A673 (cell line): ENCODE measurements around the gene TLR1. TPM values are rescaled to one million over a fixed set of nuclear protein-coding genes. Genes with fewer than 3 reads are reported as not detected.
A peak's percentile ranks its signal among the peaks of the same experiment; 100 is the strongest.

Experiments
- BruUV-seq: library from RNA; stranded (reverse); fragments of 400-500 nt; replicated peaks from 2 replicates; lab custom pipeline; 2021; lab: Mats Ljungman, UMichigan
- CTCF ChIA-PET: fragments of 300-600 bp; sonication (Branson Sonifier 250); formaldehyde crosslinking; loops from one replicate; lab custom pipeline; 2022; ENCODE audit warnings: antibody characterized with exemption; lab: Charles Lee
- POLR2A ChIA-PET: fragments of 300-600 bp; sonication (Branson Sonifier 250); formaldehyde crosslinking; loops from one replicate; lab custom pipeline; 2022; ENCODE audit warnings: antibody characterized with exemption; ENCODE audit not compliant: low non-redundant PET; lab: Charles Lee
- DNase-seq: peaks from one replicate; pipeline ENCODE4 v3.0.0-alpha.2; 2015; ENCODE audit warnings: low spot score
- H3K27ac ChIP-seq: fragments of 200-600 bp; sonication (generic); 2 replicates; pipeline ENCODE4 v1.5.1; 2016; ENCODE audit warnings: mixed run types, low read depth, mild to moderate bottlenecking, mixed read lengths, antibody characterized with exemption, low read length; ENCODE audit not compliant: poor library complexity, severe bottlenecking
- H3K27me3 ChIP-seq: fragments of 200-600 bp; sonication (generic); replicated peaks from 2 replicates; pipeline ENCODE4 v1.6.1; 2017; ENCODE audit warnings: mixed run types, low read depth, mild to moderate bottlenecking, mixed read lengths, antibody characterized with exemption, low read length; ENCODE audit not compliant: insufficient read depth, poor library complexity
- H3K36me3 ChIP-seq: fragments of 200-600 bp; sonication (generic); 2 replicates; pipeline ENCODE4 v1.6.1; 2016; ENCODE audit warnings: mixed run types, mild to moderate bottlenecking, mixed read lengths, antibody characterized with exemption, low read length; ENCODE audit not compliant: insufficient read depth, poor library complexity, severe bottlenecking
- H3K4me1 ChIP-seq: fragments of 200-600 bp; sonication (generic); 2 replicates; pipeline ENCODE4 v1.6.1; 2017; ENCODE audit warnings: mixed run types, mild to moderate bottlenecking, mixed read lengths, antibody characterized with exemption, low read length; ENCODE audit not compliant: insufficient read depth, poor library complexity, severe bottlenecking
- H3K4me3 ChIP-seq: fragments of 200-600 bp; sonication (generic); 2 replicates; pipeline ENCODE4 v1.5.1; 2016; ENCODE audit warnings: low read depth, mixed run types, mild to moderate bottlenecking, mixed read lengths, low read length; ENCODE audit not compliant: poor library complexity, severe bottlenecking
- H3K9me3 ChIP-seq: fragments of 200-600 bp; sonication (generic); 2 replicates; pipeline ENCODE4 v1.6.1; 2016; ENCODE audit warnings: mixed run types, low read depth, mild to moderate bottlenecking, mixed read lengths, antibody characterized with exemption, low read length; ENCODE audit not compliant: poor library complexity, severe bottlenecking
- EZH2 ChIP-seq: fragments of 200-600 bp; sonication (generic); IDR thresholded peaks from 2 replicates; pipeline ENCODE4 v1.6.1; 2017; ENCODE audit warnings: borderline replicate concordance, low read depth, mild to moderate bottlenecking, mixed read lengths, antibody characterized with exemption, low read length; ENCODE audit not compliant: poor library complexity, severe bottlenecking
- intact Hi-C: fragments of 100-400 bp; cut with micrococcal nuclease; formaldehyde crosslinking; loops from one replicate; pipeline ENCODE4 v1.10.0; 2022; ENCODE audit not compliant: unreplicated experiment
- total RNA-seq: library from RNA; stranded (reverse); gene quantifications from 2 replicates; pipeline ENCODE4 v1.2.3, GENCODE V29; 2021
- TF ChIP-seq, protein P1 (sequence below): fragments of 300-800, 200-600 bp; sonication (generic); conservative IDR thresholded peaks from 2 replicates; pipeline ENCODE4 v1.5.1; 2017; ENCODE audit warnings: low read depth, mild to moderate bottlenecking, antibody characterized with exemption, low read length, moderate library complexity, mixed read lengths

Gene TLR1
- total RNA-seq, 1 experiment from 2014 or later = 0.37 TPM

DNA sequence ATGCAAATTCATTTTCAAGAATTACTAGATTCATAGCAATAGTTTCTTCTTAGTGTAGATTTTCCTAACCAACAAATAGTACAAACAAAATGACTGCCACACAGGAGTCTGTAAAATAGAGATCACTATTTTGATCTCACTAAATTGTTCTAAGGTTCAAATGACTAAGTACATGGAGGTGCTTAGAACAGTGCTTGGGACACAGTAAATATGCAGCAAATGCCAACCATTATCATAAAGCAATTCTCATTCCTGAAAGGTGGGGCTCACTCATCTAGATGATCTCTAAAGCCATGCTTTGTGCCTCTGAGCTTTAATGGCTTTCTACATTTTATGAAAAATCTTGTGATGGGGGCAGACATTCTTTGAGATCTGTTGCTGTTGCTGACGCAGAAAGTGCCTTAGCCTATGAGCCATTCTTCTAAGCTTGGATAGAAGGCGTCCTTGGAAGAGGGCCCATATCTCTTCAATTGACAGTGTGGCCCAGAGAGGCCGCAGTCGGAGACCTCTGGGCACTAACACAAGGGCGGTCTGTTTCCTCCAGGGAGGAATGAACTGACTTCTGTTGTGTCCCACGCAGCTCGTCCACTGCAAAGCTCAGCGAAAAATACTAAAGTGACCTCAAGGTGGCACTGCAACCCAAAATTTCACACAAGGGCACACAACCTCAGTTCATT lies 45.3 kb downstream of the TLR1 start:
- H3K9me3 ChIP-seq = no peaks in the 10 kb centered on the region
- H3K36me3 ChIP-seq = no peaks in the 10 kb centered on the region
- no peak overlapping the region for H3K4me3 ChIP-seq
- CTCF ChIA-PET = interaction anchor here (0.5 to 1.1 kb wide), 5 partner anchors 24 to 833 kb away, joined by 3 to 9 read pairs (median 5); partner anchors contain the start of gene TLR10
- H3K27me3 ChIP-seq = no peaks in the 10 kb centered on the region
- no TSS peak for BruUV-seq
- POLR2A ChIA-PET = no interaction called here
- TF ChIP-seq EZH2 = no peak
- TF ChIP-seq, protein P1, sequence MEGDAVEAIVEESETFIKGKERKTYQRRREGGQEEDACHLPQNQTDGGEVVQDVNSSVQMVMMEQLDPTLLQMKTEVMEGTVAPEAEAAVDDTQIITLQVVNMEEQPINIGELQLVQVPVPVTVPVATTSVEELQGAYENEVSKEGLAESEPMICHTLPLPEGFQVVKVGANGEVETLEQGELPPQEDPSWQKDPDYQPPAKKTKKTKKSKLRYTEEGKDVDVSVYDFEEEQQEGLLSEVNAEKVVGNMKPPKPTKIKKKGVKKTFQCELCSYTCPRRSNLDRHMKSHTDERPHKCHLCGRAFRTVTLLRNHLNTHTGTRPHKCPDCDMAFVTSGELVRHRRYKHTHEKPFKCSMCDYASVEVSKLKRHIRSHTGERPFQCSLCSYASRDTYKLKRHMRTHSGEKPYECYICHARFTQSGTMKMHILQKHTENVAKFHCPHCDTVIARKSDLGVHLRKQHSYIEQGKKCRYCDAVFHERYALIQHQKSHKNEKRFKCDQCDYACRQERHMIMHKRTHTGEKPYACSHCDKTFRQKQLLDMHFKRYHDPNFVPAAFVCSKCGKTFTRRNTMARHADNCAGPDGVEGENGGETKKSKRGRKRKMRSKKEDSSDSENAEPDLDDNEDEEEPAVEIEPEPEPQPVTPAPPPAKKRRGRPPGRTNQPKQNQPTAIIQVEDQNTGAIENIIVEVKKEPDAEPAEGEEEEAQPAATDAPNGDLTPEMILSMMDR = peak; percentile 80
- H3K4me1 ChIP-seq = no peaks in the 10 kb centered on the region
- DNase-seq = peak; percentile 62
- intact Hi-C loops = loop anchor here (2.0 to 5.0 kb wide), 2 partner anchors 98 to 378 kb away; partner anchors contain the start of gene TLR6
- no peak overlapping the region for H3K27ac ChIP-seq

DNA sequence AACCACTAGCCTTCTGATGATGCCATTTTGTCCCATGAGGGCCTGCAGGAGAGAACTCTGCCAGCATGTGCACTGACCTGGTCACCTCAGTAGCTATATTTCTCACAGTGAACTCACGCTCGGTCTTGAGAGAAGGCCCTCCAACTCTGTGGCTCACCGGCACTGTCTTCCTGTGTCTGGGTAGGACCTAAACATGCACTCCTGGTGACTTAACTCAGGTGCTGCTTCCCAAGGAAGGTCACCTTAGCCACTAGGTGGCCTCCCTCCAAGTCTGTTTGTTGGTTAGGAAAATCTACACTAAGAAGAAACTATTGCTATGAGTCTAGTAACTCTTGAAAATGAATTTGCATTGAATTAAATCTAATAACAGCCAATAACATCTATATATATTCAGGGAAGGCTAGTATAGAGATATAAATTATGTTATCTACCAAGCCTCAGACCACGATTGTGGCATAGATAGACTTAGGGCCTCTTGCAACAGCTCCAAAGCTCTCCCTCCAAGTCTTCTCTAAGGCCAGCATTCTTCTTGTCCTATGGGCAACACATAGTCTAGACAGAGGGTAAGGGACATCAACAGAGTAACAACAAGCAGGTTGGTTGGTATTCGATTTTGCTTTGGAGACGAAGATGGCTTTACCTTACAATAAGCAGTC lies 46.5 kb downstream of the TLR1 start:
- H3K9me3 ChIP-seq = no peaks in the 10 kb centered on the region
- H3K27me3 ChIP-seq = no peaks in the 10 kb centered on the region
- no peak overlapping the region for H3K27ac ChIP-seq
- intact Hi-C loops = loop anchor here (2.0 to 5.0 kb wide), 2 partner anchors 99 to 379 kb away; partner anchors contain the start of gene TLR6
- no peak overlapping the region for H3K4me3 ChIP-seq
- TF ChIP-seq EZH2 = no peak
- TF ChIP-seq, protein P1 = peak; percentile 26; the same call in 1 of the 2 replicates
- H3K4me1 ChIP-seq = peaks cover 4% of the 10 kb centered on the region
- BruUV-seq = no TSS peak
- ChIA-PET POLR2A (no interaction called here), CTCF (no interaction called here)
- no peaks in the 10 kb centered on the region for H3K36me3 ChIP-seq
- no peak for DNase-seq

DNA sequence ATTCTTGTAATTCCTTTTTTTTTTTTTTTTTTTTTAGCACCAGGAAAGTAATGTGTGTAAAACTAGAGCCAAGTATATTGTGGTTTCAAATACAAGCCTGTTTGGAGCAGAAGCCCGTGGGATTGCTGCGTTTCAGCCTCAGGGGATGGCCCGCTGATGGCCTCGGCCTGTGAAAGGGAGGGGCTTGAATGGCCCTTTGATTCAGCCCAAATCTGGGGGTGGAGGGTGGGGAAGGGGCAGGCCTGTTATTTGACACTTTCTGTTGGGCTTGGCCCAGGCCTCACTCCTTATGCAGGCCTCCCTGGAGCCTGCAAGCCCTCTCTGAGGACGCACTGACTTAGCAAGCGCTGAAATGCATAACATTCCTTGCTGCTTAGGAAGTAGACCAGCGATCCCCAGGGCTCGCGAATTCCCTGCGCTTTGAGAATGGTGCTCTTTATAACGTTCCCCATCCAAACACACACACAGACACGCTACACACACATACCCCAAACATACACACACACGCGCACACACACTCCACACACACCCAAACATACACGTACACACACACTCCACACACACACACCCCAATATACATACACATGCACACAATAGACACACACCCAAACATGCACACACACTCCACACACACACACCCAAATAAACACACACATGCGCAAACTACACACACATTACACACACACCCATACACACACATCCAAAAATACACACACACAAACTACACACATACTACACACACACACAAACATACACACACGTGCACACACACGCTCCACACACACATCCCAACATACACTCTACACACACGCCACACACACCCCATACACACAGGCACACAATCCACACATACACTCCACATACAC lies 51.4 kb downstream of the TLR1 start:
- Histone ChIP-seq H3K27ac (peak overlapping the region; percentile 2), H3K4me1 (peaks cover 9% of the 10 kb centered on the region), H3K9me3 (no peaks in the 10 kb centered on the region), H3K4me3 (no peak overlapping the region), H3K27me3 (no peaks in the 10 kb centered on the region), H3K36me3 (no peaks in the 10 kb centered on the region)
- BruUV-seq = no TSS peak
- TF ChIP-seq, protein P1 = no peak
- TF ChIP-seq EZH2 = no peak
- ChIA-PET CTCF (no interaction called here), POLR2A (no interaction called here)
- DNase-seq = peak; percentile 89
- intact Hi-C loops = no loop called here
